CD4-positive, alpha-beta T cell (primary cell): Measurements from ENCODE around the gene SAMHD1. TPM values are rescaled to one million over a fixed set of nuclear protein-coding genes. Genes with fewer than 3 reads are reported as not detected.
A peak's percentile ranks its signal among the peaks of the same experiment; 100 is the strongest.
"Not testable (repeated sequence)": the region's sequence is repeated elsewhere in the genome, so short reads cannot be mapped to it uniquely, and the experiment has no call there.

Experiments
- ATAC-seq: fragments of 200-7000 bp; cut with Tn5 transposase; one replicate; pipeline ENCODE4 v1.10.0; 2022; ENCODE audit warnings: mild to moderate bottlenecking; ENCODE audit not compliant: poor library complexity
- CTCF ChIA-PET: fragments of 350-600 bp; sonication (Branson Sonifier 250); formaldehyde crosslinking; loops from one replicate; lab custom pipeline; 2021; ENCODE audit warnings: antibody characterized with exemption, inconsistent platforms; lab: Charles Lee
- POLR2A ChIA-PET: fragments of 350-600 bp; sonication (Branson Sonifier 250); formaldehyde crosslinking; loops from one replicate; lab custom pipeline; 2021; ENCODE audit warnings: antibody characterized with exemption, inconsistent platforms; lab: Charles Lee
- DNase-seq, 14 experiments: peaks; one replicate each; pipeline ENCODE4 v3.0.0-alpha.2; 2013 to 2020; ENCODE audit warnings: mixed read lengths in 2 of 14
- H3K27ac ChIP-seq, 2 donors: one replicate each; pipeline versions ENCODE4 v1.5.1 to v1.7.0; 2013; ENCODE audit warnings: low read length in 2 of 2, low read depth in 1 of 2, mild to moderate bottlenecking in 1 of 2
- H3K27me3 ChIP-seq, 2 experiments: 1 replicate in 1 of 2; 2 replicates in 1 of 2; pipeline versions ENCODE4 v1.6.1 to v1.7.0; 2013; ENCODE audit warnings: low read length in 2 of 2, control low read depth in 1 of 2, mild to moderate bottlenecking in 1 of 2, moderate library complexity in 1 of 2; ENCODE audit not compliant: insufficient read depth in 2 of 2, control insufficient read depth in 1 of 2
- H3K36me3 ChIP-seq: one replicate; pipeline ENCODE4 v1.6.1; 2013; ENCODE audit warnings: low read length, control low read depth; ENCODE audit not compliant: insufficient read depth
- H3K4me1 ChIP-seq: one replicate; pipeline ENCODE4 v1.6.1; 2013; ENCODE audit warnings: low read length, control low read depth; ENCODE audit not compliant: insufficient read depth
- H3K4me3 ChIP-seq: one replicate; pipeline ENCODE4 v1.5.1; 2013; ENCODE audit warnings: mild to moderate bottlenecking, low read length, moderate library complexity
- H3K9me3 ChIP-seq, 2 experiments: 1 replicate in 1 of 2; 2 replicates in 1 of 2; pipeline versions ENCODE4 v1.6.1 to v1.7.0; 2013; ENCODE audit warnings: low read length in 2 of 2, mild to moderate bottlenecking in 2 of 2, control low read depth in 1 of 2, moderate library complexity in 1 of 2; ENCODE audit not compliant: control insufficient read depth in 1 of 2, insufficient read depth in 1 of 2
- H3K27ac Mint-ChIP-seq: one replicate; pipeline ENCODE4 v1.8.0; 2020; ENCODE audit warnings: mixed read lengths
- H3K27me3 Mint-ChIP-seq: one replicate; pipeline ENCODE4 v1.8.0; 2021; ENCODE audit warnings: mixed read lengths
- H3K36me3 Mint-ChIP-seq: one replicate; pipeline ENCODE4 v1.8.0; 2021; ENCODE audit warnings: low read depth, mixed read lengths
- H3K4me1 Mint-ChIP-seq: one replicate; pipeline ENCODE4 v1.8.0; 2021; ENCODE audit warnings: low read depth, mixed read lengths
- H3K4me3 Mint-ChIP-seq: one replicate; pipeline ENCODE4 v1.8.0; 2020; ENCODE audit warnings: mild to moderate bottlenecking, mixed read lengths
- H3K9me3 Mint-ChIP-seq: one replicate; pipeline ENCODE4 v1.8.0; 2020; ENCODE audit warnings: mixed read lengths
- intact Hi-C, 2 experiments: fragments of 100-400 bp; cut with DNase I in 1 of 2; cut with micrococcal nuclease in 1 of 2; formaldehyde crosslinking; loops; one replicate each; pipeline versions ENCODE4 v1.15.1 to v1.9.0; 2023 to 2025; cut with DNase I, micrococcal nuclease
- total RNA-seq, 174 experiments: library from RNA in 2 of 174; stranded (reverse) in 2 of 174; gene quantifications; one replicate each; pipeline ENCODE4 v1.2.3 and lab custom pipeline; 2021 to 2026
- TF ChIP-seq, protein P1 (sequence below): fragments of 200-600 bp; IDR thresholded peaks from one replicate; pipeline ENCODE4 v1.8.0; 2022; ENCODE audit warnings: antibody characterized with exemption, mild to moderate bottlenecking

The SAMHD1 gene
- total RNA-seq, 2 experiments from 2014 or later = 232 to 239 TPM

- ChIA-PET CTCF (interaction anchor here (0.6 kb wide), 1 partner anchor 16 kb away, joined by 5 read pairs; no protein-coding TSS in a partner anchor), POLR2A (interaction anchor here (0.7 to 1.6 kb wide), 7 partner anchors 11 to 65 kb away, joined by 3 to 8 read pairs (median 3); no protein-coding TSS in a partner anchor)
- intact Hi-C loops = loop anchor here (2.0 to 5.0 kb wide), 5 partner anchors 18 to 132 kb away; no protein-coding TSS in a partner anchor
- H3K4me1 Mint-ChIP-seq = peaks cover 57% of the 10 kb centered on the region
- H3K4me1 ChIP-seq = peaks cover 60% of the 10 kb centered on the region
- peak overlapping the region; percentile 100 for H3K4me3 Mint-ChIP-seq
- H3K27ac Mint-ChIP-seq = peak overlapping the region; percentile 94
- H3K36me3 Mint-ChIP-seq = peaks cover 49% of the 10 kb centered on the region
- no peaks in the 10 kb centered on the region for H3K27me3 ChIP-seq
- H3K36me3 ChIP-seq = peaks cover 13% of the 10 kb centered on the region
- H3K9me3 ChIP-seq = no peaks in the 10 kb centered on the region
- H3K27me3 Mint-ChIP-seq = no peaks in the 10 kb centered on the region
- ATAC-seq = peak; percentile 3
- H3K9me3 Mint-ChIP-seq = no peaks in the 10 kb centered on the region
- DNase-seq = peak in 9 of 14 experiments; percentile 17 to 72 (median 45)
- peak overlapping the region; percentile 86 for H3K4me3 ChIP-seq
- peak overlapping the region; percentile 82 to 95 for H3K27ac ChIP-seq
- TF ChIP-seq, protein P1, sequence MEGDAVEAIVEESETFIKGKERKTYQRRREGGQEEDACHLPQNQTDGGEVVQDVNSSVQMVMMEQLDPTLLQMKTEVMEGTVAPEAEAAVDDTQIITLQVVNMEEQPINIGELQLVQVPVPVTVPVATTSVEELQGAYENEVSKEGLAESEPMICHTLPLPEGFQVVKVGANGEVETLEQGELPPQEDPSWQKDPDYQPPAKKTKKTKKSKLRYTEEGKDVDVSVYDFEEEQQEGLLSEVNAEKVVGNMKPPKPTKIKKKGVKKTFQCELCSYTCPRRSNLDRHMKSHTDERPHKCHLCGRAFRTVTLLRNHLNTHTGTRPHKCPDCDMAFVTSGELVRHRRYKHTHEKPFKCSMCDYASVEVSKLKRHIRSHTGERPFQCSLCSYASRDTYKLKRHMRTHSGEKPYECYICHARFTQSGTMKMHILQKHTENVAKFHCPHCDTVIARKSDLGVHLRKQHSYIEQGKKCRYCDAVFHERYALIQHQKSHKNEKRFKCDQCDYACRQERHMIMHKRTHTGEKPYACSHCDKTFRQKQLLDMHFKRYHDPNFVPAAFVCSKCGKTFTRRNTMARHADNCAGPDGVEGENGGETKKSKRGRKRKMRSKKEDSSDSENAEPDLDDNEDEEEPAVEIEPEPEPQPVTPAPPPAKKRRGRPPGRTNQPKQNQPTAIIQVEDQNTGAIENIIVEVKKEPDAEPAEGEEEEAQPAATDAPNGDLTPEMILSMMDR = no peak
Measured at GRCh38 chr20:36950414-36951197, 902 bp downstream of the SAMHD1 start.

DNA sequence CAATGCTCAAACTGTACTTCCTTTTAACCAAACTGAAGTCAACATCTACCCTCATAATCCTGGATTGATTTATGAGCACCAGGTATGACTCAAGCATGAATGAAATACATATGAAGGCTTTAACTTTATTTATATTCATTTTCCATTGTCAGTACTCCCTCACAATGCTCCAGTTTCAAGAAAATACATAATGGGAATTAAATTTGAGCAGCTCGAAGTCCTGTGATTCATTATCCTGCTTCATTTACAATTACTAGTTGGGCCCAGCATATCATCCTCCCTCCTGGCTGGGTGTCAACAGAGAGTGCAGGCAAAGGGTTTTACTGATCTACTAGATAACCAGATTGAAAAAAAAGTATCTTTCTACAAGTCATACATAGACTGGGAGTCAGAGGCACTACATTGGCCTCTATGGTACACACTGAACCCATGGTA lies 10.1 kb downstream of the SAMHD1 start:
- H3K27me3 Mint-ChIP-seq = no peaks in the 10 kb centered on the region
- POLR2A ChIA-PET = interaction anchor here (1.3 to 1.7 kb wide), 3 partner anchors 11 to 237 kb away, joined by 3 to 5 read pairs (median 5); partner anchors contain the start of genes MROH8 and RPN2

GRCh38 chr20:36937402-36937770 lies 14.1 kb downstream of the SAMHD1 start:
- Histone ChIP-seq H3K27me3 (no peaks in the 10 kb centered on the region), H3K27ac (no peak overlapping the region), H3K4me3 (no peak overlapping the region), H3K4me1 (peaks cover 66% of the 10 kb centered on the region), H3K9me3 (no peaks in the 10 kb centered on the region), H3K36me3 (peaks cover 88% of the 10 kb centered on the region)
- ATAC-seq (no peak), DNase-seq (no peak)
- Mint-ChIP-seq H3K9me3 (no peaks in the 10 kb centered on the region), H3K27me3 (no peaks in the 10 kb centered on the region), H3K4me1 (peaks cover 63% of the 10 kb centered on the region), H3K27ac (peak overlapping the region; percentile 86), H3K36me3 (peaks cover 87% of the 10 kb centered on the region), H3K4me3 (peak overlapping the region; percentile 60)
- intact Hi-C loops = no loop called here
- TF ChIP-seq, protein P1 = no peak
- POLR2A ChIA-PET = no interaction called here
- CTCF ChIA-PET = interaction anchor here (0.6 to 2.0 kb wide), 3 partner anchors 18 to 222 kb away, joined by 3 to 4 read pairs (median 4); no protein-coding TSS in a partner anchor

More for the DNA sequence above, 10.1 kb downstream of the SAMHD1 start:
- Mint-ChIP-seq H3K4me3 (peak overlapping the region; percentile 77), H3K36me3 (peaks cover 93% of the 10 kb centered on the region), H3K27ac (peak overlapping the region; percentile 99), H3K4me1 (peaks cover 77% of the 10 kb centered on the region), H3K9me3 (no peaks in the 10 kb centered on the region)
- DNase-seq = peak in 1 of 14 experiments; percentile 43
- H3K27ac ChIP-seq = peak overlapping the region; percentile 21 to 26
- H3K36me3 ChIP-seq = peaks cover 82% of the 10 kb centered on the region
- TF ChIP-seq, protein P1 = no peak
- no peaks in the 10 kb centered on the region for H3K9me3 ChIP-seq
- H3K4me3 ChIP-seq = no peak overlapping the region
- no peaks in the 10 kb centered on the region for H3K27me3 ChIP-seq
- peak; percentile 35 for ATAC-seq
- intact Hi-C loops = no loop called here
- CTCF ChIA-PET = interaction anchor here (1.7 kb wide), 1 partner anchor 22 kb away, joined by 3 read pairs; no protein-coding TSS in a partner anchor
- H3K4me1 ChIP-seq = peaks cover 80% of the 10 kb centered on the region

DNA sequence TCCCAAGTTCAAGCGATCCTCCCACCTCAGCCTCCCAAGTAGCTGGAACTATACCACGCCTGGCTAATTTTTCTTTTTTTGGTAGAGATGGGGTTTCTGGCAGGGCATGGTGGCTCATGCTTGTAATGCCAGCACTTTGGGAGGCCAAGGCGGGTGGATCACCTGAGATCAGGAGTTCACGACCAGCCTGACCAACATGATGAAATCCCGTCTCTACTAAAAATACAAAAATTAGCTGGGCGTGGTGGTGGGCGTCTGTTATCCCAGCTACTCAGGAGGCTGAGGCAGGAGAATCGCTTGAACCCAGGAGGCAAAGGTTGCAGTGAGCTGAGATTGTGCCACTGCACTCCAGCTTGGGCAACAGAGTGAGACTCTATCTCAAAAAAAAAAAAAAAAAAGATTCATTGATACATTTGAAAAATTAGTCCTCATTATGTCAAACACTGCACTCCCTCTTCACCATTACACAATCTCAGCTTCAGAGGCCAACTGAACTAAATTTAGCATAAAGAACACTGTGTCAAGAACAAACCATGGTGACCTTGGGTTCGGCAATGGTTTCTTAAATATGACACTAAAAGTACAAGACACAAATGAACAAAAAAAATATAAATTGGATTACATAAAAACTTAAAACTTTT lies 14.6 kb downstream of the SAMHD1 start:
- H3K27me3 ChIP-seq, H3K4me3 ChIP-seq, ATAC-seq, intact Hi-C loops, H3K9me3 ChIP-seq, H3K9me3 Mint-ChIP-seq, H3K27me3 Mint-ChIP-seq, DNase-seq: not testable (repeated sequence)
- Mint-ChIP-seq H3K4me1 (peaks cover 64% of the 10 kb centered on the region), H3K27ac (peak overlapping the region; percentile 86), H3K36me3 (peaks cover 87% of the 10 kb centered on the region), H3K4me3 (peak overlapping the region; percentile 60)
- Histone ChIP-seq H3K27ac (peak overlapping the region in 1 of 2 donors; percentile 5), H3K4me1 (peaks cover 66% of the 10 kb centered on the region), H3K36me3 (peaks cover 89% of the 10 kb centered on the region)
- ChIA-PET POLR2A (interaction anchor here (1.0 kb wide), 2 partner anchors 18 to 79 kb away, joined by 3 to 4 read pairs; no protein-coding TSS in a partner anchor), CTCF (interaction anchor here (0.8 to 2.0 kb wide), 2 partner anchors 17 to 71 kb away, joined by 3 to 4 read pairs; no protein-coding TSS in a partner anchor)
